Neural cell (in vitro differentiated cells): Measurements from ENCODE around the gene CIZ1.
A peak's percentile ranks its signal among the peaks of the same experiment; 100 is the strongest.

Experiments used
- EP300 ChIP-seq: fragments of 450-650 bp; conservative IDR thresholded peaks from 2 replicates; pipeline ENCODE4 v1.6.1; 2014; ENCODE audit warnings: antibody characterized with exemption, mild to moderate bottlenecking, moderate library complexity; ENCODE audit not compliant: poor library complexity, severe bottlenecking
- EZH2 ChIP-seq: fragments of 200-600, 300-800 bp; shearing (Covaris generic), sonication (generic); IDR thresholded peaks from 2 replicates; pipeline ENCODE4 v1.6.1; 2014; ENCODE audit warnings: antibody characterized with exemption, low read length, borderline replicate concordance, mild to moderate bottlenecking; ENCODE audit not compliant: insufficient read depth, poor library complexity, severe bottlenecking
- MXI1 ChIP-seq: fragments of 450-650 bp; conservative IDR thresholded peaks from 2 replicates; pipeline ENCODE4 v1.6.1; 2014; ENCODE audit warnings: antibody characterized with exemption, mild to moderate bottlenecking; ENCODE audit not compliant: poor library complexity, severe bottlenecking
- POLR2AphosphoS5 ChIP-seq: IDR thresholded peaks from 2 replicates; pipeline ENCODE4 v1.6.1; 2012
- RAD21 ChIP-seq: fragments of 450-650 bp; conservative IDR thresholded peaks from 2 replicates; pipeline ENCODE4 v1.6.1; 2014; ENCODE audit warnings: antibody characterized with exemption, mild to moderate bottlenecking, moderate library complexity
- REST ChIP-seq: IDR thresholded peaks from 2 replicates; pipeline ENCODE4 v1.6.1; 2012; ENCODE audit warnings: borderline replicate concordance
- SMC3 ChIP-seq: fragments of 450-650 bp; conservative IDR thresholded peaks from 2 replicates; pipeline ENCODE4 v1.6.1; 2014; ENCODE audit warnings: antibody characterized with exemption, mild to moderate bottlenecking, moderate library complexity; ENCODE audit not compliant: poor library complexity
- TAF1 ChIP-seq: IDR thresholded peaks from 2 replicates; pipeline ENCODE4 v1.6.1; 2012; ENCODE audit warnings: low read depth
- TF ChIP-seq, protein P1 (sequence below): fragments of 450-650 bp; IDR thresholded peaks from 2 replicates; pipeline ENCODE4 v1.5.1; 2014; ENCODE audit warnings: antibody characterized with exemption, mild to moderate bottlenecking, moderate library complexity; ENCODE audit not compliant: poor library complexity, severe bottlenecking

- TF ChIP-seq, protein P1, sequence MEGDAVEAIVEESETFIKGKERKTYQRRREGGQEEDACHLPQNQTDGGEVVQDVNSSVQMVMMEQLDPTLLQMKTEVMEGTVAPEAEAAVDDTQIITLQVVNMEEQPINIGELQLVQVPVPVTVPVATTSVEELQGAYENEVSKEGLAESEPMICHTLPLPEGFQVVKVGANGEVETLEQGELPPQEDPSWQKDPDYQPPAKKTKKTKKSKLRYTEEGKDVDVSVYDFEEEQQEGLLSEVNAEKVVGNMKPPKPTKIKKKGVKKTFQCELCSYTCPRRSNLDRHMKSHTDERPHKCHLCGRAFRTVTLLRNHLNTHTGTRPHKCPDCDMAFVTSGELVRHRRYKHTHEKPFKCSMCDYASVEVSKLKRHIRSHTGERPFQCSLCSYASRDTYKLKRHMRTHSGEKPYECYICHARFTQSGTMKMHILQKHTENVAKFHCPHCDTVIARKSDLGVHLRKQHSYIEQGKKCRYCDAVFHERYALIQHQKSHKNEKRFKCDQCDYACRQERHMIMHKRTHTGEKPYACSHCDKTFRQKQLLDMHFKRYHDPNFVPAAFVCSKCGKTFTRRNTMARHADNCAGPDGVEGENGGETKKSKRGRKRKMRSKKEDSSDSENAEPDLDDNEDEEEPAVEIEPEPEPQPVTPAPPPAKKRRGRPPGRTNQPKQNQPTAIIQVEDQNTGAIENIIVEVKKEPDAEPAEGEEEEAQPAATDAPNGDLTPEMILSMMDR = peak; percentile 87
- TF ChIP-seq EP300 (no peak), MXI1 (peak; percentile 31), TAF1 (no peak), RAD21 (peak; percentile 19), EZH2 (no peak), POLR2AphosphoS5 (peak; percentile 47), REST (peak; percentile 20), SMC3 (peak; percentile 35)
Observed at GRCh38 chr9:128191406-128192046, at the start of gene CIZ1.
